IPS-20b (cell line): ENCODE data around the gene CCDC93.
"Not testable (repeated sequence)": the region's sequence is repeated elsewhere in the genome, so short reads cannot be mapped to it uniquely, and the experiment has no call there.

Experiments
- H3K27ac ChIP-seq: one replicate; pipeline ENCODE4 v1.5.1; 2013; ENCODE audit warnings: low read length
- H3K27me3 ChIP-seq: 2 replicates; pipeline ENCODE4 v1.6.1; 2013; ENCODE audit warnings: mild to moderate bottlenecking, low read length, inconsistent platforms; ENCODE audit not compliant: insufficient read depth
- H3K36me3 ChIP-seq: 2 replicates; pipeline ENCODE4 v1.6.1; 2013; ENCODE audit warnings: low read depth, mild to moderate bottlenecking, inconsistent platforms, low read length, moderate library complexity; ENCODE audit not compliant: insufficient read depth
- H3K4me1 ChIP-seq: 2 replicates; pipeline ENCODE4 v1.6.1; 2013; ENCODE audit warnings: mild to moderate bottlenecking, control low read depth, inconsistent platforms, low read length, moderate library complexity; ENCODE audit not compliant: insufficient read depth
- H3K4me3 ChIP-seq: 2 replicates; pipeline ENCODE4 v1.5.1; 2013; ENCODE audit warnings: mild to moderate bottlenecking, low read length, inconsistent platforms
- H3K9ac ChIP-seq: 2 replicates; pipeline ENCODE4 v1.6.1; 2013; ENCODE audit warnings: low read depth, mild to moderate bottlenecking, inconsistent platforms, low read length, moderate library complexity
- H3K9me3 ChIP-seq: 2 replicates; pipeline ENCODE4 v1.6.1; 2013; ENCODE audit warnings: mild to moderate bottlenecking, low read depth, low read length, inconsistent platforms; ENCODE audit not compliant: insufficient read depth

Gene CCDC93

GRCh38 chr2:117930775-117931174, 83.1 kb downstream of the CCDC93 start:
- no peaks in the 10 kb centered on the region for H3K4me1 ChIP-seq
- no peak overlapping the region for H3K4me3 ChIP-seq
- H3K27ac ChIP-seq: no peak overlapping the region
- H3K36me3 ChIP-seq: peaks cover 63% of the 10 kb centered on the region
- H3K9ac ChIP-seq: no peak overlapping the region
- no peaks in the 10 kb centered on the region for H3K27me3 ChIP-seq
- H3K9me3 ChIP-seq: no peaks in the 10 kb centered on the region

- H3K9me3 ChIP-seq, H3K4me1 ChIP-seq, H3K9ac ChIP-seq, H3K4me3 ChIP-seq, H3K27ac ChIP-seq, H3K27me3 ChIP-seq: not testable (repeated sequence)
- H3K36me3 ChIP-seq: peaks cover 46% of the 10 kb centered on the region
Observed at GRCh38 chr2:117923471-117923870, 90.4 kb downstream of the CCDC93 start.

GRCh38 chr2:117921520-117921919, 92.3 kb downstream of the CCDC93 start:
- Histone ChIP-seq H3K4me1 (no peaks in the 10 kb centered on the region), H3K4me3 (no peak overlapping the region), H3K9me3 (peaks cover 4% of the 10 kb centered on the region; the same call in 1 of the 2 replicates), H3K27ac (no peak overlapping the region), H3K27me3 (no peaks in the 10 kb centered on the region), H3K9ac (no peak overlapping the region), H3K36me3 (peaks cover 53% of the 10 kb centered on the region)

GRCh38 chr2:117918608-117919007, 95.3 kb downstream of the CCDC93 start:
- Histone ChIP-seq H3K27ac (no peak overlapping the region), H3K4me1 (no peaks in the 10 kb centered on the region), H3K36me3 (peaks cover 49% of the 10 kb centered on the region), H3K9ac (no peak overlapping the region), H3K4me3 (no peak overlapping the region), H3K27me3 (no peaks in the 10 kb centered on the region), H3K9me3 (peaks cover 4% of the 10 kb centered on the region; the same call in 1 of the 2 replicates)

- H3K36me3 ChIP-seq: peaks cover 43% of the 10 kb centered on the region
- H3K9ac ChIP-seq: no peak overlapping the region
- no peak overlapping the region for H3K27ac ChIP-seq
Observed at GRCh38 chr2:117917223-117917917, 96.5 kb downstream of the CCDC93 start.

GRCh38 chr2:117902933-117903332, 110.9 kb downstream of the CCDC93 start:
- Histone ChIP-seq H3K9me3 (no peaks in the 10 kb centered on the region), H3K9ac (no peak overlapping the region), H3K27ac (no peak overlapping the region), H3K27me3 (no peaks in the 10 kb centered on the region), H3K4me1 (no peaks in the 10 kb centered on the region), H3K4me3 (no peak overlapping the region), H3K36me3 (no peaks in the 10 kb centered on the region)

More at GRCh38 chr2:117917223-117917917, 96.5 kb downstream of the CCDC93 start:
- Histone ChIP-seq H3K4me1 (no peaks in the 10 kb centered on the region), H3K27me3 (no peaks in the 10 kb centered on the region), H3K4me3 (no peak overlapping the region), H3K9me3 (no peaks in the 10 kb centered on the region)

- no peak overlapping the region for H3K4me3 ChIP-seq
- no peaks in the 10 kb centered on the region; the same call in 1 of the 2 replicates for H3K27me3 ChIP-seq
- peaks cover 4% of the 10 kb centered on the region for H3K9me3 ChIP-seq
- H3K4me1 ChIP-seq: no peaks in the 10 kb centered on the region
- H3K9ac ChIP-seq: no peak overlapping the region
- H3K27ac ChIP-seq: no peak overlapping the region
- no peaks in the 10 kb centered on the region for H3K36me3 ChIP-seq
Observed at GRCh38 chr2:117888897-117889296, 125.0 kb downstream of the CCDC93 start.

- Histone ChIP-seq H3K4me3 (no peak overlapping the region), H3K27ac (no peak overlapping the region), H3K9ac (no peak overlapping the region), H3K9me3 (peaks cover 18% of the 10 kb centered on the region; the same call in 1 of the 2 replicates), H3K36me3 (no peaks in the 10 kb centered on the region), H3K27me3 (no peaks in the 10 kb centered on the region), H3K4me1 (no peaks in the 10 kb centered on the region)
Observed at GRCh38 chr2:117885308-117885707, 128.6 kb downstream of the CCDC93 start.

- Histone ChIP-seq H3K36me3 (no peaks in the 10 kb centered on the region), H3K9ac (no peak overlapping the region), H3K4me3 (no peak overlapping the region), H3K27ac (no peak overlapping the region), H3K9me3 (peaks cover 18% of the 10 kb centered on the region; the same call in 1 of the 2 replicates), H3K4me1 (no peaks in the 10 kb centered on the region), H3K27me3 (no peaks in the 10 kb centered on the region)
Observed at GRCh38 chr2:117879003-117879402, 134.9 kb downstream of the CCDC93 start.

- Histone ChIP-seq H3K27me3 (no peaks in the 10 kb centered on the region), H3K27ac (no peak overlapping the region), H3K9me3 (no peaks in the 10 kb centered on the region), H3K4me1 (no peaks in the 10 kb centered on the region), H3K4me3 (no peak overlapping the region), H3K36me3 (no peaks in the 10 kb centered on the region), H3K9ac (no peak overlapping the region)
Observed at GRCh38 chr2:117875786-117876185, 138.1 kb downstream of the CCDC93 start.
